HepG2 (cell line): ENCODE measurements around the gene C1RL. TPM values are rescaled to one million over a fixed set of nuclear protein-coding genes. Genes with fewer than 3 reads are reported as not detected.

Source experiments
- BRCA1 ChIP-seq: sonication (generic); formaldehyde crosslinking; IDR thresholded peaks from 2 replicates; pipeline ENCODE4 v1.4.0; 2020; ENCODE audit warnings: missing genetic modification reagents
- CHD2 ChIP-seq: IDR thresholded peaks from 2 replicates; pipeline ENCODE4 v1.6.1; 2011; ENCODE audit warnings: low read depth, low read length, improper control_type of control experiment
- DR1 ChIP-seq: sonication (generic); formaldehyde crosslinking; IDR thresholded peaks from 2 replicates; pipeline ENCODE4 v1.8.0; 2021; ENCODE audit warnings: mild to moderate bottlenecking, missing genetic modification reagents, inconsistent platforms
- FOXK2 ChIP-seq: fragments of 450-650 bp; IDR thresholded peaks from 2 replicates; pipeline ENCODE4 v1.6.1; 2016
- HDAC1 ChIP-seq: sonication (generic); formaldehyde crosslinking; IDR thresholded peaks from 2 replicates; pipeline ENCODE4 v1.5.1; 2020; ENCODE audit warnings: mild to moderate bottlenecking, missing genetic modification reagents
- KMT2B ChIP-seq: IDR thresholded peaks from 2 replicates; pipeline ENCODE4 v1.6.1; 2016; ENCODE audit warnings: missing genetic modification reagents, missing compliant biosample characterization
- NFE2L1 ChIP-seq: sonication (generic); formaldehyde crosslinking; IDR thresholded peaks from 2 replicates; pipeline ENCODE4 v1.4.0; 2020; ENCODE audit warnings: missing genetic modification reagents, mild to moderate bottlenecking, borderline replicate concordance
- NFIC ChIP-seq: IDR thresholded peaks from 2 replicates; pipeline ENCODE4 v1.6.1; 2012; ENCODE audit warnings: mild to moderate bottlenecking, low read length, inconsistent platforms
- NFKBIZ ChIP-seq: IDR thresholded peaks from 2 replicates; pipeline ENCODE4 v1.6.1; 2018; ENCODE audit warnings: missing genetic modification reagents, missing compliant biosample characterization
- PPARG ChIP-seq: conservative IDR thresholded peaks from 2 replicates; pipeline ENCODE4 v1.6.1; 2016; ENCODE audit warnings: missing biosample characterization, missing genetic modification reagents
- PRMT3 ChIP-seq: sonication (generic); formaldehyde crosslinking; IDR thresholded peaks from 2 replicates; pipeline ENCODE4 v1.8.1; 2022; ENCODE audit warnings: low read depth, mild to moderate bottlenecking, moderate library complexity, missing genetic modification reagents, borderline replicate concordance
- SALL2 ChIP-seq: sonication (generic); formaldehyde crosslinking; IDR thresholded peaks from 2 replicates; pipeline ENCODE4 v1.8.1; 2023; ENCODE audit warnings: mild to moderate bottlenecking, missing genetic modification reagents, inconsistent platforms
- TBX2 ChIP-seq: sonication (generic); formaldehyde crosslinking; IDR thresholded peaks from 2 replicates; pipeline ENCODE4 v1.5.0; 2020; ENCODE audit warnings: missing genetic modification reagents, mild to moderate bottlenecking, borderline replicate concordance
- ZNF143 ChIP-seq: sonication (generic); formaldehyde crosslinking; IDR thresholded peaks from 2 replicates; pipeline ENCODE4 v1.4.0; 2020; ENCODE audit warnings: missing genetic modification reagents
- ZNF451 ChIP-seq: sonication (generic); formaldehyde crosslinking; IDR thresholded peaks from 2 replicates; pipeline ENCODE4 v1.5.0; 2020; ENCODE audit warnings: mild to moderate bottlenecking, missing genetic modification reagents
- ZNF891 ChIP-seq: sonication (generic); formaldehyde crosslinking; IDR thresholded peaks from 2 replicates; pipeline ENCODE4 v1.5.0; 2020; ENCODE audit warnings: mild to moderate bottlenecking, missing genetic modification reagents
- polyA plus RNA-seq, 8 experiments: library from polyadenylated mRNA; depleted of rRNA in 3 of 8; stranded (reverse) in 7 of 8; unstranded in 1 of 8; fragments of >200 nt; fragmentation: Illumina TruSeq in 4 of 8; extraction: Trizol in 4 of 8; gene quantifications; 2 replicates each; pipeline versions ENCODE4 v1.2.1 to v1.2.3, GENCODE V29; 2011 to 2016; ENCODE audit warnings: low read depth in 4 of 8, missing spikeins in 1 of 8, mixed read lengths in 1 of 8; ENCODE audit not compliant: insufficient read depth in 1 of 8
- total RNA-seq, 5 experiments: library from RNA; depleted of rRNA; stranded (reverse); fragments of >200 nt; fragmentation: Illumina TruSeq; extraction: Trizol; gene quantifications; 2 replicates each; pipeline ENCODE4 v1.2.3, GENCODE V29; 2016; ENCODE audit warnings: low read depth in 1 of 5
- TF ChIP-seq, protein P1 (sequence below): sonication (generic); formaldehyde crosslinking; IDR thresholded peaks from 2 replicates; pipeline ENCODE4 v1.4.0; 2020; ENCODE audit warnings: missing genetic modification reagents
- TF ChIP-seq, protein P2 (sequence below): sonication (generic); formaldehyde crosslinking; IDR thresholded peaks from 2 replicates; pipeline ENCODE4 v1.4.0; 2020; ENCODE audit warnings: missing genetic modification reagents, borderline replicate concordance
- TF ChIP-seq, protein P3 (sequence below): conservative IDR thresholded peaks from 2 replicates; pipeline ENCODE4 v1.6.1; 2018; ENCODE audit warnings: missing genetic modification reagents
- TF ChIP-seq, protein P4 (sequence below): sonication (generic); formaldehyde crosslinking; IDR thresholded peaks from 2 replicates; pipeline ENCODE4 v1.4.0; 2020; ENCODE audit warnings: mild to moderate bottlenecking, low read depth, missing genetic modification reagents
- TF ChIP-seq, protein P5 (sequence below): sonication (generic); formaldehyde crosslinking; IDR thresholded peaks from 2 replicates; pipeline ENCODE4 v1.8.1; 2023; ENCODE audit warnings: mild to moderate bottlenecking, moderate library complexity, missing genetic modification reagents

The C1RL gene
- total and polyA plus RNA-seq, 2 of the 13 experiments (the other 11 are each of a cell fraction or from before 2014, with no cell fraction given): 28.9 to 53.1 TPM

DNA sequence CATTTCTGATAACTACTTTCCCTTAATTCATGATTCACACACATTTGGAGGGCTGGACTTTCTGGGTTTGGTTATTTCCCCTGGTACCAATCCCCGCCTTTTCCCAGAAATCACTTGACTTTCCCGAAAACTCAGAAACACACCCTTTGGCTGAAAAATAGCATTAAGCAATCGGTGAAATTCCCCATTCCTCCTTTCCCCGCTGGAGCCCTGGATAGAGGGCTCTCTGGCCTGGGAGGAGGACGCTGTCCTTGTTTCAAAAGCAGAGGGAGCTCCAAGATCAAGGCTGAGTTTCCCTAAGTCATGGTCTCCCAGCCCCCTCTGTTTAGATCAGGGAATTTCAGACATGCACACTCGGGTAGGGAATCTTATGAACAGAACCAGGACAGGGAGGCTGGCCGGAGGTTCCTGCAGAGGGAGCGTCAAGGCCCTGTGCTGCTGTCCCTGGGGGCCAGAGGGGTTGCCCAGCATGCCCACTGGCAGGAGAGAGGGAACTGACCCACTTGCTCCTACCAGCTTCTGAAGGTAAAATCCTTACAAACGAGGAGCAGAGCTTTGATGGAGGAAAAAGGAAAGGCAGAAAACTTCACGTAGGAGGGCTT, 48.6 kb downstream of the C1RL start, which contains the start of gene C1S (continued):
- TF ChIP-seq KMT2B (CRISPR knock-in tag) (no peak), FOXK2 (no peak), PPARG (CRISPR knock-in tag) (no peak), NFIC (no peak), NFE2L1 (CRISPR knock-in tag) (peak; percentile 97), ZNF143 (CRISPR knock-in tag) (no peak), ZNF891 (CRISPR knock-in tag) (no peak), HDAC1 (CRISPR knock-in tag) (no peak), SALL2 (CRISPR knock-in tag) (0 out of 2 replicates have a peak, but pooled peaks have one; percentile 30), PRMT3 (CRISPR knock-in tag) (no peak), NFKBIZ (no peak), DR1 (no peak), CHD2 (no peak), TBX2 (peak; percentile 19; the same call in 1 of the 2 replicates), ZNF451 (CRISPR knock-in tag) (no peak), BRCA1 (CRISPR knock-in tag) (no peak)
- TF ChIP-seq, protein P1, sequence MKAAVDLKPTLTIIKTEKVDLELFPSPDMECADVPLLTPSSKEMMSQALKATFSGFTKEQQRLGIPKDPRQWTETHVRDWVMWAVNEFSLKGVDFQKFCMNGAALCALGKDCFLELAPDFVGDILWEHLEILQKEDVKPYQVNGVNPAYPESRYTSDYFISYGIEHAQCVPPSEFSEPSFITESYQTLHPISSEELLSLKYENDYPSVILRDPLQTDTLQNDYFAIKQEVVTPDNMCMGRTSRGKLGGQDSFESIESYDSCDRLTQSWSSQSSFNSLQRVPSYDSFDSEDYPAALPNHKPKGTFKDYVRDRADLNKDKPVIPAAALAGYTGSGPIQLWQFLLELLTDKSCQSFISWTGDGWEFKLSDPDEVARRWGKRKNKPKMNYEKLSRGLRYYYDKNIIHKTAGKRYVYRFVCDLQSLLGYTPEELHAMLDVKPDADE: no peak
- TF ChIP-seq, protein P2, sequence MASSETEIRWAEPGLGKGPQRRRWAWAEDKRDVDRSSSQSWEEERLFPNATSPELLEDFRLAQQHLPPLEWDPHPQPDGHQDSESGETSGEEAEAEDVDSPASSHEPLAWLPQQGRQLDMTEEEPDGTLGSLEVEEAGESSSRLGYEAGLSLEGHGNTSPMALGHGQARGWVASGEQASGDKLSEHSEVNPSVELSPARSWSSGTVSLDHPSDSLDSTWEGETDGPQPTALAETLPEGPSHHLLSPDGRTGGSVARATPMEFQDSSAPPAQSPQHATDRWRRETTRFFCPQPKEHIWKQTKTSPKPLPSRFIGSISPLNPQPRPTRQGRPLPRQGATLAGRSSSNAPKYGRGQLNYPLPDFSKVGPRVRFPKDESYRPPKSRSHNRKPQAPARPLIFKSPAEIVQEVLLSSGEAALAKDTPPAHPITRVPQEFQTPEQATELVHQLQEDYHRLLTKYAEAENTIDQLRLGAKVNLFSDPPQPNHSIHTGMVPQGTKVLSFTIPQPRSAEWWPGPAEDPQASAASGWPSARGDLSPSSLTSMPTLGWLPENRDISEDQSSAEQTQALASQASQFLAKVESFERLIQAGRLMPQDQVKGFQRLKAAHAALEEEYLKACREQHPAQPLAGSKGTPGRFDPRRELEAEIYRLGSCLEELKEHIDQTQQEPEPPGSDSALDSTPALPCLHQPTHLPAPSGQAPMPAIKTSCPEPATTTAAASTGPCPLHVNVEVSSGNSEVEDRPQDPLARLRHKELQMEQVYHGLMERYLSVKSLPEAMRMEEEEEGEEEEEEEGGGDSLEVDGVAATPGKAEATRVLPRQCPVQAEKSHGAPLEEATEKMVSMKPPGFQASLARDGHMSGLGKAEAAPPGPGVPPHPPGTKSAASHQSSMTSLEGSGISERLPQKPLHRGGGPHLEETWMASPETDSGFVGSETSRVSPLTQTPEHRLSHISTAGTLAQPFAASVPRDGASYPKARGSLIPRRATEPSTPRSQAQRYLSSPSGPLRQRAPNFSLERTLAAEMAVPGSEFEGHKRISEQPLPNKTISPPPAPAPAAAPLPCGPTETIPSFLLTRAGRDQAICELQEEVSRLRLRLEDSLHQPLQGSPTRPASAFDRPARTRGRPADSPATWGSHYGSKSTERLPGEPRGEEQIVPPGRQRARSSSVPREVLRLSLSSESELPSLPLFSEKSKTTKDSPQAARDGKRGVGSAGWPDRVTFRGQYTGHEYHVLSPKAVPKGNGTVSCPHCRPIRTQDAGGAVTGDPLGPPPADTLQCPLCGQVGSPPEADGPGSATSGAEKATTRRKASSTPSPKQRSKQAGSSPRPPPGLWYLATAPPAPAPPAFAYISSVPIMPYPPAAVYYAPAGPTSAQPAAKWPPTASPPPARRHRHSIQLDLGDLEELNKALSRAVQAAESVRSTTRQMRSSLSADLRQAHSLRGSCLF (CRISPR knock-in tag): no peak
- TF ChIP-seq, protein P3, sequence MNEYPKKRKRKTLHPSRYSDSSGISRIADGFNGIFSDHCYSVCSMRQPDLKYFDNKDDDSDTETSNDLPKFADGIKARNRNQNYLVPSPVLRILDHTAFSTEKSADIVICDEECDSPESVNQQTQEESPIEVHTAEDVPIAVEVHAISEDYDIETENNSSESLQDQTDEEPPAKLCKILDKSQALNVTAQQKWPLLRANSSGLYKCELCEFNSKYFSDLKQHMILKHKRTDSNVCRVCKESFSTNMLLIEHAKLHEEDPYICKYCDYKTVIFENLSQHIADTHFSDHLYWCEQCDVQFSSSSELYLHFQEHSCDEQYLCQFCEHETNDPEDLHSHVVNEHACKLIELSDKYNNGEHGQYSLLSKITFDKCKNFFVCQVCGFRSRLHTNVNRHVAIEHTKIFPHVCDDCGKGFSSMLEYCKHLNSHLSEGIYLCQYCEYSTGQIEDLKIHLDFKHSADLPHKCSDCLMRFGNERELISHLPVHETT: no peak
- TF ChIP-seq, protein P4, sequence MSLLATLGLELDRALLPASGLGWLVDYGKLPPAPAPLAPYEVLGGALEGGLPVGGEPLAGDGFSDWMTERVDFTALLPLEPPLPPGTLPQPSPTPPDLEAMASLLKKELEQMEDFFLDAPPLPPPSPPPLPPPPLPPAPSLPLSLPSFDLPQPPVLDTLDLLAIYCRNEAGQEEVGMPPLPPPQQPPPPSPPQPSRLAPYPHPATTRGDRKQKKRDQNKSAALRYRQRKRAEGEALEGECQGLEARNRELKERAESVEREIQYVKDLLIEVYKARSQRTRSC: no peak
- TF ChIP-seq, protein P5, sequence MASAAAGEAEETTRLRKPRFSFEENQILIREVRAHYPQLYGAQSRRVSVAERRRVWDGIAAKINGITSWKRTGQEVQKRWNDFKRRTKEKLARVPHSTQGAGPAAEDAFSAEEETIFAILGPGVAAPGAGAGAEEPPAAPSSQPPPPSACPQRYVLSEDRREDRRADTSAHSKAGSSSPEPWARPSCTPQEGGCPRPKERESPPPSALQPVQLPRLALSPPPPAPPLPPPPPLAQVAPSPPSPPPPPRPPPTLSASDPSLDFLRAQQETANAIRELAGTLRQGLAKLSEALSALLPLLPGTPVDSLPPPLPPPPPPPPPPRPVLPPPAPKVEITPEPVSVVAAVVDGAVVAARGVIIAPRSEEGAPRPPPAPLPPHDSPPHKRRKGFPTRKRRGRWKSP: no peak
